ENCODE data around the gene LDLRAD3.
"Not testable (repeated sequence)": the region's sequence is repeated elsewhere in the genome, so short reads cannot be mapped to it uniquely, and the experiment has no call there.

LDLRAD3 gene

GRCh38 chr11:35943713-35944502 is at the start of gene LDLRAD3:
Gene LDLRAD3 (plus strand): TSS chr11:35944062. CDS start chr11:35944099, 37 bp downstream.
- DNase-seq (ENCODE audit: low spot score) = peak; percentile 92

- no peak for DNase-seq (ENCODE audit: low spot score)
Measured at GRCh38 chr11:35897019-35897418, 46.8 kb upstream of the LDLRAD3 start.

GRCh38 chr11:35902961-35903360 is 40.9 kb upstream of the LDLRAD3 start:
- DNase-seq (ENCODE audit: low spot score) = no peak

- no peak for DNase-seq (ENCODE audit: low spot score)
Measured at GRCh38 chr11:35905646-35906276, 38.1 kb upstream of the LDLRAD3 start.

- DNase-seq (ENCODE audit: low spot score) = no peak
Measured at GRCh38 chr11:35906277-35906661, 37.6 kb upstream of the LDLRAD3 start.

GRCh38 chr11:35906681-35907080 is 37.2 kb upstream of the LDLRAD3 start:
- no peak for DNase-seq (ENCODE audit: low spot score)

- DNase-seq (ENCODE audit: low spot score) = no peak
Measured at GRCh38 chr11:35907648-35908431, 36.0 kb upstream of the LDLRAD3 start.

- not testable (repeated sequence) for DNase-seq (ENCODE audit: low spot score)
Measured at GRCh38 chr11:35908432-35908771, 35.5 kb upstream of the LDLRAD3 start.

- DNase-seq (ENCODE audit: low spot score) = no peak
Measured at GRCh38 chr11:35909511-35910265, 34.2 kb upstream of the LDLRAD3 start.

GRCh38 chr11:35911013-35911412 is 32.8 kb upstream of the LDLRAD3 start:
- no peak for DNase-seq (ENCODE audit: low spot score)

GRCh38 chr11:35911616-35912165 is 32.2 kb upstream of the LDLRAD3 start:
- DNase-seq (ENCODE audit: low spot score) = no peak

- not testable (repeated sequence) for DNase-seq (ENCODE audit: low spot score)
Measured at GRCh38 chr11:35912436-35912835, 31.4 kb upstream of the LDLRAD3 start.

- DNase-seq (ENCODE audit: low spot score) = no peak
Measured at GRCh38 chr11:35912883-35913624, 30.8 kb upstream of the LDLRAD3 start.

- no peak for DNase-seq (ENCODE audit: low spot score)
Measured at GRCh38 chr11:35914816-35915215, 29.0 kb upstream of the LDLRAD3 start.

GRCh38 chr11:35916270-35916669 is 27.6 kb upstream of the LDLRAD3 start:
- no peak for DNase-seq (ENCODE audit: low spot score)

- no peak for DNase-seq (ENCODE audit: low spot score)
Measured at GRCh38 chr11:35917676-35918075, 26.2 kb upstream of the LDLRAD3 start.

- DNase-seq (ENCODE audit: low spot score) = no peak
Measured at GRCh38 chr11:35918716-35919115, 25.1 kb upstream of the LDLRAD3 start.

GRCh38 chr11:35919244-35919643 is 24.6 kb upstream of the LDLRAD3 start:
- DNase-seq (ENCODE audit: low spot score) = no peak

GRCh38 chr11:35923452-35923851 is 20.4 kb upstream of the LDLRAD3 start:
- no peak for DNase-seq (ENCODE audit: low spot score)

GRCh38 chr11:35924811-35925210 is 19.1 kb upstream of the LDLRAD3 start:
- DNase-seq (ENCODE audit: low spot score) = no peak

- no peak for DNase-seq (ENCODE audit: low spot score)
Measured at GRCh38 chr11:35927104-35927503, 16.8 kb upstream of the LDLRAD3 start.
